HCT116 (cell line): Measurements from ENCODE around the gene PRPH. TPM values are rescaled to one million over a fixed set of nuclear protein-coding genes. Genes with fewer than 3 reads are reported as not detected.

Experiments used
- ATAC-seq: fragments of 200-7000 bp; cut with Tn5 transposase; 2 replicates; pipeline ENCODE4 v1.9.1; 2020; ENCODE audit warnings: mild to moderate bottlenecking, moderate library complexity
- BruUV-seq: library from RNA; stranded (reverse); fragments of 400-500 nt; replicated peaks from 2 replicates; lab custom pipeline; 2021; lab: Mats Ljungman, UMichigan
- CTCF ChIA-PET: fragments of 300-600 bp; sonication (Branson Sonifier 250); formaldehyde crosslinking; loops from one replicate; lab custom pipeline; 2021; ENCODE audit warnings: antibody characterized with exemption; lab: Charles Lee
- POLR2A ChIA-PET: fragments of 300-600, 350-600 bp; sonication (Branson Sonifier 250); formaldehyde crosslinking; loops from one replicate; lab custom pipeline; 2021; ENCODE audit warnings: antibody characterized with exemption; lab: Charles Lee
- RAD21 ChIA-PET, 2 experiments: fragments of 300-600 bp; sonication (Branson Sonifier 250); formaldehyde crosslinking; loops; one replicate each; lab custom pipeline; 2023; ENCODE audit warnings: low total read pairs in 2 of 2; ENCODE audit not compliant: uncharacterized antibody in 2 of 2, unreplicated experiment in 2 of 2, low non-redundant PET in 1 of 2; lab: Charles Lee
- DNase-seq: peaks from one replicate; pipeline ENCODE4 v3.0.0-alpha.2; 2010; ENCODE audit warnings: low read depth, low spot score
- H2AFZ ChIP-seq: fragments of 200-600 bp; shearing (Covaris generic), sonication (generic); 2 replicates; pipeline ENCODE4 v1.6.1; 2017; ENCODE audit warnings: low read depth, mixed run types, mixed read lengths, antibody characterized with exemption, low read length; ENCODE audit not compliant: poor library complexity, severe bottlenecking
- H3K27ac ChIP-seq: 2 replicates; pipeline ENCODE4 v1.5.1; 2012; ENCODE audit warnings: low read depth, low read length
- H3K27me3 ChIP-seq: fragments of 200-600 bp; sonication (generic); 2 replicates; pipeline ENCODE4 v1.6.1; 2016; ENCODE audit warnings: mixed run types, low read length, mixed read lengths; ENCODE audit not compliant: insufficient read depth
- H3K36me3 ChIP-seq, 2 experiments: fragments of 200-500 bp in 1 of 2; fragments of 200-600 bp in 1 of 2; sonication (Bioruptor generic) in 1 of 2; sonication (generic) in 1 of 2; 2 replicates each; pipeline versions ENCODE4 v1.5.1 to v1.6.1; 2014 to 2016; ENCODE audit warnings: low read length in 2 of 2, inconsistent platforms in 1 of 2, mixed read lengths in 1 of 2, mixed run types in 1 of 2; ENCODE audit not compliant: insufficient read depth in 2 of 2, control insufficient read depth in 1 of 2
- H3K4me1 ChIP-seq, 2 experiments: fragments of 200-600 bp in 1 of 2; sonication (generic) in 1 of 2; 2 replicates each; pipeline versions ENCODE4 v1.5.1 to v1.6.1; 2012 to 2017; ENCODE audit warnings: low read length in 2 of 2, inconsistent platforms in 1 of 2, mild to moderate bottlenecking in 1 of 2, mixed read lengths in 1 of 2, mixed run types in 1 of 2, moderate library complexity in 1 of 2; ENCODE audit not compliant: insufficient read depth in 2 of 2, control insufficient read depth in 1 of 2
- H3K4me2 ChIP-seq: fragments of 200-600 bp; sonication (generic); 2 replicates; pipeline ENCODE4 v1.6.1; 2017; ENCODE audit warnings: mixed run types, low read length, mixed read lengths
- H3K4me3 ChIP-seq, 2 experiments: fragments of 200-600 bp in 1 of 2; sonication (generic) in 1 of 2; replicated peaks in 1 of 2; 2 replicates each; pipeline ENCODE4 v1.5.1; 2011 to 2016; ENCODE audit warnings: low read length in 2 of 2, control low read depth in 1 of 2, low read depth in 1 of 2, mild to moderate bottlenecking in 1 of 2, mixed read lengths in 1 of 2, mixed run types in 1 of 2
- H3K79me2 ChIP-seq: fragments of 200-600 bp; sonication (generic); 2 replicates; pipeline ENCODE4 v1.6.1; 2017; ENCODE audit warnings: mild to moderate bottlenecking, mixed run types, low read length, moderate library complexity, mixed read lengths; ENCODE audit not compliant: insufficient read depth
- H3K9ac ChIP-seq: fragments of 200-600 bp; sonication (generic); 2 replicates; pipeline ENCODE4 v1.6.1; 2016; ENCODE audit warnings: low read length, mixed read lengths
- H3K9me2 ChIP-seq: fragments of 200-600 bp; sonication (generic), shearing (Covaris generic); 2 replicates; pipeline ENCODE4 v1.6.1; 2017; ENCODE audit warnings: mixed run types, mild to moderate bottlenecking, moderate library complexity; ENCODE audit not compliant: insufficient read depth
- H3K9me3 ChIP-seq, 2 experiments: fragments of 200-500 bp in 1 of 2; fragments of 200-600 bp in 1 of 2; sonication (Bioruptor generic) in 1 of 2; sonication (generic) in 1 of 2; 2 replicates each; pipeline ENCODE4 v1.6.1; 2014 to 2017; ENCODE audit warnings: low read length in 2 of 2, mixed read lengths in 2 of 2, inconsistent platforms in 1 of 2, low read depth in 1 of 2, mild to moderate bottlenecking in 1 of 2, mixed run types in 1 of 2, moderate library complexity in 1 of 2; ENCODE audit not compliant: control insufficient read depth in 1 of 2, insufficient read depth in 1 of 2
- H4K20me1 ChIP-seq: fragments of 200-600 bp; sonication (generic), shearing (Covaris generic); 2 replicates; pipeline ENCODE4 v1.6.1; 2017; ENCODE audit warnings: mixed run types, mild to moderate bottlenecking, moderate library complexity; ENCODE audit not compliant: insufficient read depth
- ATF3 ChIP-seq: IDR thresholded peaks from 2 replicates; pipeline ENCODE4 v1.6.1; 2012
- CBX3 ChIP-seq: IDR thresholded peaks from 2 replicates; pipeline ENCODE4 v1.6.1; 2012; ENCODE audit warnings: low read depth
- EGR1 ChIP-seq: IDR thresholded peaks from 2 replicates; pipeline ENCODE4 v1.6.1; 2012; ENCODE audit warnings: low read depth
- EZH2phosphoT487 ChIP-seq: fragments of 200-600 bp; IDR thresholded peaks from 2 replicates; pipeline ENCODE4 v1.6.1; 2018; ENCODE audit warnings: antibody characterized with exemption, borderline replicate concordance
- POLR2A ChIP-seq: IDR thresholded peaks from 2 replicates; pipeline ENCODE4 v1.7.0; 2011; ENCODE audit warnings: borderline replicate concordance; ENCODE audit not compliant: insufficient read depth, insufficient read length; ENCODE audit errors: extremely low read depth
- POLR2AphosphoS5 ChIP-seq: IDR thresholded peaks from 2 replicates; pipeline ENCODE4 v1.6.1; 2011; ENCODE audit warnings: mild to moderate bottlenecking, low read depth, low read length, moderate library complexity
- RAD21 ChIP-seq: IDR thresholded peaks from 2 replicates; pipeline ENCODE4 v1.6.1; 2012; ENCODE audit warnings: low read depth, mild to moderate bottlenecking
- YY1 ChIP-seq: IDR thresholded peaks from 2 replicates; pipeline ENCODE4 v1.6.1; 2011; ENCODE audit warnings: low read length, low read depth, moderate library complexity, mild to moderate bottlenecking; ENCODE audit not compliant: insufficient replicate concordance; ENCODE audit errors: extremely low read depth
- ZFX ChIP-seq: fragments of 450-650 bp; IDR thresholded peaks from 2 replicates; pipeline ENCODE4 v1.6.1; 2017
- ZNF274 ChIP-seq: fragments of 200-500 bp; sonication (Bioruptor generic); IDR thresholded peaks from 2 replicates; pipeline ENCODE4 v1.6.1; 2014; ENCODE audit warnings: mild to moderate bottlenecking, low read depth, low read length, inconsistent platforms
- intact Hi-C: fragments of 100-400 bp; cut with micrococcal nuclease; formaldehyde crosslinking; loops from 2 replicates; pipeline ENCODE4 v1.10.0; 2022
- total RNA-seq: library from RNA; stranded (reverse); gene quantifications from one replicate; pipeline ENCODE4 v1.2.1, GENCODE V29; 2021; ENCODE audit not compliant: unreplicated experiment
- TF ChIP-seq, protein P1 (sequence below), 3 experiments: fragments of 200-600 bp in 1 of 3; sonication (generic) in 1 of 3; IDR thresholded peaks in 2 of 3; conservative IDR thresholded peaks in 1 of 3; 2 replicates each; pipeline ENCODE4 v1.5.1; 2012 to 2017; ENCODE audit warnings: low read depth in 2 of 3, low read length in 2 of 3, antibody characterized with exemption in 1 of 3, borderline replicate concordance in 1 of 3, control low read depth in 1 of 3, mild to moderate bottlenecking in 1 of 3, mixed read lengths in 1 of 3, mixed run types in 1 of 3, moderate library complexity in 1 of 3; ENCODE audit not compliant: insufficient read depth in 1 of 3
- TF ChIP-seq, protein P2 (sequence below): IDR thresholded peaks from 2 replicates; pipeline ENCODE4 v1.6.1; 2012
- TF ChIP-seq, protein P3 (sequence below): IDR thresholded peaks from 2 replicates; pipeline ENCODE4 v1.6.1; 2011; ENCODE audit warnings: mild to moderate bottlenecking, low read length, moderate library complexity; ENCODE audit not compliant: insufficient replicate concordance; ENCODE audit errors: extremely low read depth

Gene PRPH
- total RNA-seq, 1 experiment from 2014 or later, result 6.7 TPM

DNA sequence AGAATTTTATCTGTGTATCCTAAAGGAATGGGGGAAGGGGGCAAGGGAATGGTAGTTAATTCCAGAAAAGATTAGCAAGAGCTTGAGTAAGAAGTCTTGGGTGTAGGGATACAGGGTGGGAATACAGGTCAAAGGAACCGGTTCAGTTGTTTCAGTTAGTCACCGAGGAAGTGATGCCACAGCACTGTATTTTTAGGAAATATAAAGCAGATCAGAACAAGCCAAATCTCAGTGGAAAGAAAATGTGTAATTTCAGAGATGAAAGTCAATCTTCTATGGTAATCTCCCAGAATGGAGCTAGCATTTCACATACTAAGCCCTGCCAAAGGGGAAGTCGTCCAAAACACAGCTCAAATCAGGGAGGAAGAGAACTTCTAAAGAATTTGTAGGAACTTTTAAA, 34.8 kb upstream of the PRPH start:
- H3K9me3 ChIP-seq, result no peaks in the 10 kb centered on the region
- no peaks in the 10 kb centered on the region for H4K20me1 ChIP-seq
- no peak overlapping the region for H3K9ac ChIP-seq
- no peaks in the 10 kb centered on the region for H3K36me3 ChIP-seq
- RAD21 ChIA-PET, result no interaction called here
- BruUV-seq, result no TSS peak
- peaks cover 14 to 26% of the 10 kb centered on the region in 2 experiments for H3K4me1 ChIP-seq
- DNase-seq (no peak), ATAC-seq (no peak)
- no peak overlapping the region for H3K4me2 ChIP-seq
- H3K79me2 ChIP-seq, result peaks cover 15% of the 10 kb centered on the region
- no peaks in the 10 kb centered on the region for H3K9me2 ChIP-seq
- no peak overlapping the region for H3K27ac ChIP-seq
- POLR2A ChIA-PET, result no interaction called here
- intact Hi-C loops, result no loop called here
- no peak overlapping the region for H3K4me3 ChIP-seq
- CTCF ChIA-PET, result interaction anchor here (1.3 kb wide), 1 partner anchor 25 kb away, joined by 6 read pairs; no protein-coding TSS in a partner anchor
- H2AFZ ChIP-seq, result no peak overlapping the region
- H3K27me3 ChIP-seq, result no peaks in the 10 kb centered on the region
- TF ChIP-seq POLR2AphosphoS5 (no peak), EGR1 (no peak), EZH2phosphoT487 (no peak), ATF3 (no peak), RAD21 (no peak), POLR2A (no peak), ZNF274 (no peak), YY1 (no peak), CBX3 (no peak), ZFX (no peak)
- TF ChIP-seq, protein P1, sequence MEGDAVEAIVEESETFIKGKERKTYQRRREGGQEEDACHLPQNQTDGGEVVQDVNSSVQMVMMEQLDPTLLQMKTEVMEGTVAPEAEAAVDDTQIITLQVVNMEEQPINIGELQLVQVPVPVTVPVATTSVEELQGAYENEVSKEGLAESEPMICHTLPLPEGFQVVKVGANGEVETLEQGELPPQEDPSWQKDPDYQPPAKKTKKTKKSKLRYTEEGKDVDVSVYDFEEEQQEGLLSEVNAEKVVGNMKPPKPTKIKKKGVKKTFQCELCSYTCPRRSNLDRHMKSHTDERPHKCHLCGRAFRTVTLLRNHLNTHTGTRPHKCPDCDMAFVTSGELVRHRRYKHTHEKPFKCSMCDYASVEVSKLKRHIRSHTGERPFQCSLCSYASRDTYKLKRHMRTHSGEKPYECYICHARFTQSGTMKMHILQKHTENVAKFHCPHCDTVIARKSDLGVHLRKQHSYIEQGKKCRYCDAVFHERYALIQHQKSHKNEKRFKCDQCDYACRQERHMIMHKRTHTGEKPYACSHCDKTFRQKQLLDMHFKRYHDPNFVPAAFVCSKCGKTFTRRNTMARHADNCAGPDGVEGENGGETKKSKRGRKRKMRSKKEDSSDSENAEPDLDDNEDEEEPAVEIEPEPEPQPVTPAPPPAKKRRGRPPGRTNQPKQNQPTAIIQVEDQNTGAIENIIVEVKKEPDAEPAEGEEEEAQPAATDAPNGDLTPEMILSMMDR (IDR thresholded peaks at IDR 0.05 in 2 of 3, conservative IDR thresholded peaks at IDR 0.05 in 1 of 3; ENCODE audit: borderline replicate concordance in 1 of 3, insufficient read depth in 1 of 3, low read depth in 2 of 3, low read length in 2 of 3), result no peak
- TF ChIP-seq, protein P2, sequence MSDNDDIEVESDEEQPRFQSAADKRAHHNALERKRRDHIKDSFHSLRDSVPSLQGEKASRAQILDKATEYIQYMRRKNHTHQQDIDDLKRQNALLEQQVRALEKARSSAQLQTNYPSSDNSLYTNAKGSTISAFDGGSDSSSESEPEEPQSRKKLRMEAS, result no peak
- TF ChIP-seq, protein P3, sequence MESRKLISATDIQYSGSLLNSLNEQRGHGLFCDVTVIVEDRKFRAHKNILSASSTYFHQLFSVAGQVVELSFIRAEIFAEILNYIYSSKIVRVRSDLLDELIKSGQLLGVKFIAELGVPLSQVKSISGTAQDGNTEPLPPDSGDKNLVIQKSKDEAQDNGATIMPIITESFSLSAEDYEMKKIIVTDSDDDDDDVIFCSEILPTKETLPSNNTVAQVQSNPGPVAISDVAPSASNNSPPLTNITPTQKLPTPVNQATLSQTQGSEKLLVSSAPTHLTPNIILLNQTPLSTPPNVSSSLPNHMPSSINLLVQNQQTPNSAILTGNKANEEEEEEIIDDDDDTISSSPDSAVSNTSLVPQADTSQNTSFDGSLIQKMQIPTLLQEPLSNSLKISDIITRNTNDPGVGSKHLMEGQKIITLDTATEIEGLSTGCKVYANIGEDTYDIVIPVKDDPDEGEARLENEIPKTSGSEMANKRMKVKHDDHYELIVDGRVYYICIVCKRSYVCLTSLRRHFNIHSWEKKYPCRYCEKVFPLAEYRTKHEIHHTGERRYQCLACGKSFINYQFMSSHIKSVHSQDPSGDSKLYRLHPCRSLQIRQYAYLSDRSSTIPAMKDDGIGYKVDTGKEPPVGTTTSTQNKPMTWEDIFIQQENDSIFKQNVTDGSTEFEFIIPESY, result no peak
